Naive B cell (primary cell): ENCODE results near the gene SLC17A6. TPM values are rescaled to one million over a fixed set of nuclear protein-coding genes. Genes with fewer than 3 reads are reported as not detected.

Experiments
- ATAC-seq, 2 donors: fragments of 150-1000 bp; cut with Tn5 transposase; 2 replicates each; pipeline ENCODE4 v1.10.0; 2021; ENCODE audit warnings: low read depth in 2 of 2, mild to moderate bottlenecking in 2 of 2, moderate library complexity in 2 of 2
- DNase-seq: peaks from one replicate; pipeline ENCODE4 v3.0.0; 2022
- H3K27ac Mint-ChIP-seq, 6 donors: one replicate each; pipeline ENCODE4 v1.8.0; 2020 to 2022; ENCODE audit warnings: mild to moderate bottlenecking in 6 of 6, mixed read lengths in 6 of 6, moderate library complexity in 5 of 6, inconsistent platforms in 2 of 6
- H3K27me3 Mint-ChIP-seq, 3 donors: one replicate each; pipeline ENCODE4 v1.8.0; 2021 to 2022; ENCODE audit warnings: mixed read lengths in 3 of 3, mild to moderate bottlenecking in 1 of 3
- H3K36me3 Mint-ChIP-seq, 2 donors: one replicate each; pipeline ENCODE4 v1.8.0; 2020 to 2022; ENCODE audit warnings: mixed read lengths in 2 of 2, inconsistent platforms in 1 of 2, mild to moderate bottlenecking in 1 of 2
- H3K4me1 Mint-ChIP-seq, 3 donors: one replicate each; pipeline ENCODE4 v1.8.0; 2020 to 2022; ENCODE audit warnings: mixed read lengths in 3 of 3, inconsistent platforms in 1 of 3, mild to moderate bottlenecking in 1 of 3, moderate library complexity in 1 of 3
- H3K4me3 Mint-ChIP-seq, 8 donors: one replicate each; pipeline ENCODE4 v1.8.0; 2020 to 2022; ENCODE audit warnings: mild to moderate bottlenecking in 8 of 8, mixed read lengths in 8 of 8, moderate library complexity in 8 of 8, inconsistent platforms in 2 of 8
- H3K9me3 Mint-ChIP-seq, 7 donors: one replicate each; pipeline ENCODE4 v1.8.0; 2020 to 2022; ENCODE audit warnings: mixed read lengths in 7 of 7, mild to moderate bottlenecking in 5 of 7, inconsistent platforms in 2 of 7, moderate library complexity in 1 of 7
- polyA plus RNA-seq, 6 donors: library from polyadenylated mRNA; unstranded; fragments of 300-500 nt; fragmentation: Illumina TruSeq; gene quantifications; one replicate each; pipeline ENCODE4 v1.2.3, GENCODE V29; 2021; ENCODE audit warnings: low read depth in 6 of 6

SLC17A6 gene
- polyA plus RNA-seq, 6 donors from 2014 or later: not detected

DNA sequence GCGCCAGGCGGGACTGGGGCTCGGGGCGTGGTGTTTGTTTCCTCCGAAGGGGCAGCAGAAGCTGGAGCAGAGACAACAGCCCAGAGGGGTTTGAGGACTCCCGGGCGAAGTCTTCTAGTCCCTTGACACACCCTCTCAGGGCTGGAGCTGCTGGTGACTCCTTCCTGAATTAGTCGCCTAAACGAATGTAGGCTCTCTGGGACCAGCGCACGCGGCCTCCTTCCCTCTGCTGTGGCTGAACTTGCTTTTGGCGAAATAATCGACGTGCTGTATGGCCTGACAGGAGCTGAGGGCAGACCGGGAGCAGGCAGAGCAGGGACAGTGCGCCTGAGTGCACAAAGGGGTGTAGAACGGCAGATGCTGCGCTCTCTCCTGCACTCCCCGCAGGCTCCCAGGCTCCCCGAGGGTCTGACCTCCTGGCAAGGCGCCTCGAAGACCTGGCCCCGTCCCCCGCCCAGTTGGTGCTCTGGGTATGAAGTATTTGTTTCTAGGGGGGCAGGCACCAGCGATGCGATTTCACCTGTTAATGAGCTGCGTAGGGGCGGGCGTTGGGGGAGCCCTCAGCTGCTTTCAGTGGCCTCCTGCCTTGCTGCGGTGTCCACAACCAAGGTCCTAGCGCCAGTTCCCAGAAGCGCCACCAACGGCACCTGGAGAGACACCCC is 5.3 kb downstream of the SLC17A6 start:
- no peak for ATAC-seq
- H3K9me3 Mint-ChIP-seq: peaks cover 0 to 10% (median 4%) of the 10 kb centered on the region in 7 donors
- DNase-seq: no peak
- peaks cover 60 to 68% (median 61%) of the 10 kb centered on the region in 3 donors for H3K27me3 Mint-ChIP-seq
- peak overlapping the region in 1 of 6 donors; percentile 15 for H3K27ac Mint-ChIP-seq
- H3K36me3 Mint-ChIP-seq: peaks cover 5 to 7% of the 10 kb centered on the region in 2 donors
- peak overlapping the region in 1 of 8 donors; percentile 11 for H3K4me3 Mint-ChIP-seq
- peaks cover 4 to 12% (median 9%) of the 10 kb centered on the region in 3 donors for H3K4me1 Mint-ChIP-seq

- Mint-ChIP-seq H3K36me3 (peaks cover 5 to 7% of the 10 kb centered on the region in 2 donors), H3K9me3 (peaks cover 0 to 10% (median 4%) of the 10 kb centered on the region in 7 donors), H3K27me3 (peaks cover 57 to 65% (median 60%) of the 10 kb centered on the region in 3 donors), H3K4me3 (peak overlapping the region in 1 of 8 donors; percentile 11), H3K4me1 (peaks cover 4 to 12% (median 9%) of the 10 kb centered on the region in 3 donors), H3K27ac (no peak overlapping the region)
- ATAC-seq: no peak
- no peak for DNase-seq
Observed at GRCh38 chr11:22344081-22344480, 5.9 kb downstream of the SLC17A6 start.

- Mint-ChIP-seq H3K36me3 (no peaks in the 10 kb centered on the region), H3K27me3 (peaks cover 50 to 65% (median 56%) of the 10 kb centered on the region in 3 donors), H3K4me1 (peaks cover 4 to 8% (median 6%) of the 10 kb centered on the region in 3 donors), H3K4me3 (no peak overlapping the region), H3K9me3 (peaks cover 0 to 6% (median 3%) of the 10 kb centered on the region in 7 donors), H3K27ac (no peak overlapping the region)
- DNase-seq (no peak), ATAC-seq (no peak)
Observed at GRCh38 chr11:22346282-22346681, 8.1 kb downstream of the SLC17A6 start.

- Mint-ChIP-seq H3K4me3 (no peak overlapping the region), H3K9me3 (peaks cover 0 to 3% (median 0%) of the 10 kb centered on the region in 7 donors), H3K27me3 (peaks cover 39 to 48% (median 39%) of the 10 kb centered on the region in 3 donors), H3K36me3 (no peaks in the 10 kb centered on the region), H3K4me1 (peaks cover 0 to 8% (median 4%) of the 10 kb centered on the region in 3 donors), H3K27ac (no peak overlapping the region)
- ATAC-seq: no peak
- no peak for DNase-seq
Observed at GRCh38 chr11:22347857-22348487, 9.8 kb downstream of the SLC17A6 start.

GRCh38 chr11:22349491-22349890 is 11.3 kb downstream of the SLC17A6 start:
- H3K4me3 Mint-ChIP-seq: no peak overlapping the region
- H3K27me3 Mint-ChIP-seq: peaks cover 23 to 33% (median 26%) of the 10 kb centered on the region in 3 donors
- ATAC-seq (no peak), DNase-seq (no peak)
- H3K9me3 Mint-ChIP-seq: no peaks in the 10 kb centered on the region
- H3K36me3 Mint-ChIP-seq: no peaks in the 10 kb centered on the region
- no peak overlapping the region for H3K27ac Mint-ChIP-seq
- H3K4me1 Mint-ChIP-seq: no peaks in the 10 kb centered on the region

GRCh38 chr11:22359295-22359694 is 21.1 kb downstream of the SLC17A6 start:
- ATAC-seq (no peak), DNase-seq (no peak)
- H3K4me1 Mint-ChIP-seq: no peaks in the 10 kb centered on the region
- no peaks in the 10 kb centered on the region for H3K36me3 Mint-ChIP-seq
- no peak overlapping the region for H3K4me3 Mint-ChIP-seq
- H3K27ac Mint-ChIP-seq: no peak overlapping the region
- peaks cover 12 to 17% (median 14%) of the 10 kb centered on the region in 3 donors for H3K27me3 Mint-ChIP-seq
- no peaks in the 10 kb centered on the region for H3K9me3 Mint-ChIP-seq

DNA sequence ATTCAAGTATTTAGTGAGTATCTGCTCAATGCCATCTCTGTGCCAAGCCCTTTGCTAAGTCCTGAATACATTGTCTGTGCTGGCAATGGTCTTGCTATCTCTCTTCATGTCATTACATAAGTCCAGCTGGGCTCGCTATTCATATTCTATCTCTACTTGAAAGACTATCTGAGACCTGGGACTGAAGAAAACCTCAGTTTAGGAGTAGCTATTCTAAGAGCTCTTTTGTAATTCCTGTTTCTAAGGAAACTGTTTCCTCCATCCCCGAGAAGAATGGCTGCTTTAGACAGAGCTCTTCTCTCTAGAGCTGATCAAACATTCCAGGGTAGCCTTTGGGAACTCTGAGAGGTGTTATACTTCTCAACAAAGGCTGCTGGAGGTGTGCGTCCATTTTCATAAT is 33.0 kb downstream of the SLC17A6 start:
- H3K4me3 Mint-ChIP-seq: no peak overlapping the region
- no peak for ATAC-seq
- peaks cover 0 to 4% (median 0%) of the 10 kb centered on the region in 3 donors for H3K27me3 Mint-ChIP-seq

DNA sequence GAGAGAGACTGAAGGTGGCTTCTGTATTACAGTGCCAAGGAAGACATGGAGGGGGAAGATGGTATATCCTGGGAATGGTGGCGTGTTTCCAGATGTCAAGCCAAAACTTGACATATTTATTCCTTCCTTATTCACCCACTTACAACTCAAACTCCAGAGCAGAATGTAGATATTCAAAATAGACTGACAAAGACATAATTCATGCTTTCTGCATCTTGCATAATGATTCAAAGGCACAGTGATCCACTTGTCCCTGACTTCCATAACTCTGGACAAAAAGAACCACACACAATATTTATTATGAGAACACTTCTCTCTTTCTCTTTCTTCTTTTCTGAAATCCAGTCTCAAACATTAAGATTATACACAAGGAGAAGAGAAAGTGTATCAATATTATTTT is 48.9 kb downstream of the SLC17A6 start:
- DNase-seq (no peak), ATAC-seq (no peak)
- no peaks in the 10 kb centered on the region for H3K9me3 Mint-ChIP-seq
- peaks cover 0 to under 1% (median 0%) of the 10 kb centered on the region in 3 donors for H3K27me3 Mint-ChIP-seq
- H3K36me3 Mint-ChIP-seq: no peaks in the 10 kb centered on the region
- no peak overlapping the region for H3K27ac Mint-ChIP-seq
- H3K4me1 Mint-ChIP-seq: no peaks in the 10 kb centered on the region
- H3K4me3 Mint-ChIP-seq: no peak overlapping the region

More for the DNA sequence above, 33.0 kb downstream of the SLC17A6 start:
- Mint-ChIP-seq H3K27ac (peak overlapping the region in 1 of 6 donors; percentile 16), H3K9me3 (no peaks in the 10 kb centered on the region), H3K4me1 (no peaks in the 10 kb centered on the region), H3K36me3 (no peaks in the 10 kb centered on the region)
- DNase-seq: no peak

DNA sequence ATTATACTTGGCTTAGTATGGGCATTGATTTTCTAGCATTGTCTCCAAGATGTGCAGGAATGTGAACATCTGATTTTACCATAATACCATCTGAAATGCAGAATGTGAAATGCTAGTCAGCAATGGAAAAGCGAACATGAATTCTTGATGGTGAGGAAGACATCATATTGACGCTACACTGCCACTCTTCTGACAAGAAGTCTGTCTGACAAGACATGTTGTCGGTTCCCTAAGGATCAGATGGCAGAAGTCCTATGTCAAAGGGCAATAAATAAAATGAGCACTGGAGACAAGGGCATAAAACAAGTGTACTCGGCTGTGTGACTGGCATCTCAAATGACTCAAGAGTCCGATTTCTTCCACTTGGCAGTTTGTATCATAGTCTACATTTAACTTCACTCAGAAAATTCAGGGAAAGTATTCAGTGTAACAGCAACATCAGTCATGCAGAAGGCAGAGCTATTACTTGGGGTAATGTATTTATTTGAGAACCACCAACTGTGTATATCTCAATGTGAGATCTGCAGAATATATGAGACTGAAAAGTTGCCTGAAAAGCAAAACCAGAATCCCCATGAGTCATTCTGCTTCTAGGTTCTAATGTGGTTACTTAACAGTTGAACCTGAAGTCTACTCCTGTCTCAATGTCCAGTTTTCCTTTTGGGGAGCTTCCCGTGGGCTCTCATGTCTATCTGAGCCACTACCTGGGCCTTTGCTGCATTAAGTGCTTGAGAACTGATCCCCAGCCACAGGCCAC is 51.5 kb downstream of the SLC17A6 start:
- H3K4me1 Mint-ChIP-seq: no peaks in the 10 kb centered on the region
- no peak overlapping the region for H3K27ac Mint-ChIP-seq
- no peaks in the 10 kb centered on the region for H3K36me3 Mint-ChIP-seq
- no peaks in the 10 kb centered on the region for H3K9me3 Mint-ChIP-seq
- no peak for DNase-seq
- H3K27me3 Mint-ChIP-seq: peaks cover 0 to 8% (median 0%) of the 10 kb centered on the region in 3 donors
- H3K4me3 Mint-ChIP-seq: no peak overlapping the region
- no peak for ATAC-seq

DNA sequence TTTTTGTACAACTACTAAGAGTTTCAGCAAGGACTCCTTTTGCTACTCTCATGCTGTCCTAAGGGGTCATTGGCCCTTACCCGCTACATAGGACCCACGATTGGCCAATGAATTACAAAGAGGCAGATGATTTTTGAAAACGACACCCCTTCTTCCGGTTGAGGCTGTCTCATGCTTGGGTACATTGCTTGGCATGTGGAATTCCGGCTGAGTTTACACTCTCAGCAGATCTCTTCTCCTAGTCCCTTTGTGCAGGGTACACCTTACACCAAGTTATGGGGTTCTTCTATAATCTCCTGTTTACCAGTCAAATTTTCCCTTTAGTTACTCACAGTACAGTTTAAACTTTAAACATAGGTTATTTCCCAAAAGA is 52.1 kb downstream of the SLC17A6 start:
- H3K27ac Mint-ChIP-seq: no peak overlapping the region
- no peak for DNase-seq
- peaks cover 0 to 8% (median 0%) of the 10 kb centered on the region in 3 donors for H3K27me3 Mint-ChIP-seq
- no peaks in the 10 kb centered on the region for H3K4me1 Mint-ChIP-seq
- H3K4me3 Mint-ChIP-seq: no peak overlapping the region
- no peak for ATAC-seq
- H3K9me3 Mint-ChIP-seq: no peaks in the 10 kb centered on the region
- H3K36me3 Mint-ChIP-seq: no peaks in the 10 kb centered on the region

GRCh38 chr11:22392561-22392960 is 54.4 kb downstream of the SLC17A6 start:
- Mint-ChIP-seq H3K9me3 (no peaks in the 10 kb centered on the region), H3K27me3 (peaks cover 0 to 8% (median 0%) of the 10 kb centered on the region in 3 donors), H3K27ac (no peak overlapping the region), H3K4me1 (no peaks in the 10 kb centered on the region), H3K36me3 (no peaks in the 10 kb centered on the region), H3K4me3 (peak overlapping the region in 1 of 8 donors; percentile 6)
- DNase-seq: no peak
- ATAC-seq: no peak

DNA sequence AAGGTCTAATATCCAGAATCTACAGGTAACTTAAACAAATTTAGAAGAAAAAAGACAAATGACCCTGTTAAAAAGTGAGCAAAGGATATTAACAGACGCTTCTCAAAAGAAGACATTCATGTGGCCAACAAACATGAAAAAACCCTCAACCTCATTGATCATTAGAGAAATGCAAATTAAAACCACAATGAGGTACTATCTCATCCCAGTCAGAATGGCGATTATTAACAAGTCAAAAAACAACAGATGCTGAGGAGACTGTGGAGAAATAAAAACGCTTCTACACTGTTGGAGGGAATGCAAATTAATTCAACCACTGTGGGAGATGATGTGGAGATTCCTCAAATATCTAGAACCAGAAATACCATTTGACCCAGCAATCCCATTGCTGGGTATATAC is 67.2 kb downstream of the SLC17A6 start:
- H3K36me3 Mint-ChIP-seq: no peaks in the 10 kb centered on the region
- peaks cover 0 to 11% (median 7%) of the 10 kb centered on the region in 3 donors for H3K27me3 Mint-ChIP-seq
- ATAC-seq: no peak
- DNase-seq: no peak
- no peaks in the 10 kb centered on the region for H3K4me1 Mint-ChIP-seq
- H3K27ac Mint-ChIP-seq: no peak overlapping the region
- no peak overlapping the region for H3K4me3 Mint-ChIP-seq
- H3K9me3 Mint-ChIP-seq: peaks cover 0 to 4% (median 0%) of the 10 kb centered on the region in 7 donors

- H3K27me3 Mint-ChIP-seq: peaks cover 0 to 11% (median 8%) of the 10 kb centered on the region in 3 donors
Observed at GRCh38 chr11:22407267-22407666, 69.1 kb downstream of the SLC17A6 start.

More at GRCh38 chr11:22407267-22407666, 69.1 kb downstream of the SLC17A6 start:
- no peak overlapping the region for H3K27ac Mint-ChIP-seq
- H3K9me3 Mint-ChIP-seq: peaks cover 0 to 4% (median 0%) of the 10 kb centered on the region in 7 donors
- no peaks in the 10 kb centered on the region for H3K4me1 Mint-ChIP-seq
- DNase-seq (no peak), ATAC-seq (no peak)
- no peaks in the 10 kb centered on the region for H3K36me3 Mint-ChIP-seq
- no peak overlapping the region for H3K4me3 Mint-ChIP-seq
